ENCODE measurements around the gene NFATC2. TPM values are rescaled to one million over a fixed set of nuclear protein-coding genes. Genes with fewer than 3 reads are reported as not detected.

NFATC2 gene
- total RNA-seq, 4 donors from 2014 or later, result 5.3 to 22.5 (median 11.5) TPM

DNA sequence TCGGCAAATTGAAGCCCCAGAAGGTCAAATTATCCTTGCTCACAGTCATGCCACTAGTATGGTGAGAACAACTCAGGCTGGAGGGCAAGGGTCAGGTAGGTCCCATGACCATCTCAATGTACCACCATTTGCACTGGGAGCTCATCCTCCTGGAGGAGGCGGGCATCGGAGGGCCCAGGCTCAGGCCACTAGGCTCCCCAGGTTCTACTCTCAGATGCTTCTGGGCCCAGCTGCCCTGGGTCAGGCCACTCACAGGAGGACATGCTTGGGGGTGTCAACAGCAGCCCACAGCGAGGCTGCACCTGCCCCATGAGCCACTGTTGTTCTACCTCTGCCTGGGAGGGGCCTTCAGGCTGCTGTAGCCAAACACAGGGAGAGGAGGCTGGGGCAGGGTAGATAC is 39.1 kb downstream of the NFATC2 start:
- Histone ChIP-seq H3K27me3 (no peaks in the 10 kb centered on the region), H3K27ac (no peak overlapping the region), H3K9me3 (no peaks in the 10 kb centered on the region), H3K4me3 (no peak overlapping the region), H3K4me1 (no peaks in the 10 kb centered on the region), H3K36me3 (no peaks in the 10 kb centered on the region)
- DNase-seq, result no peak
- intact Hi-C loops (cut with DNase I; ENCODE audit: low total_unique reads), result no loop called here
- WGBS, 2 donors (ENCODE audit: low coverage in 1 of 2), result 89% methylated on average over 4 of the region's 4 CpGs; no CpG with 5 or more reads in 1 of the 2 donors
- in situ Hi-C loops (cut with MboI; ENCODE audit: low pct_ligation_motif_present in 1 of 4, low pct_unique_long_range_greater_than_20kb in 1 of 4, low sequenced_read_pairs in 3 of 4), result no loop called here
- TF ChIP-seq EP300 (IDR thresholded peaks at IDR 0.05; ENCODE audit: low read depth), result no peak
- no peak for TF ChIP-seq POLR2A (IDR thresholded peaks at IDR 0.05)
- TF ChIP-seq, protein P1, sequence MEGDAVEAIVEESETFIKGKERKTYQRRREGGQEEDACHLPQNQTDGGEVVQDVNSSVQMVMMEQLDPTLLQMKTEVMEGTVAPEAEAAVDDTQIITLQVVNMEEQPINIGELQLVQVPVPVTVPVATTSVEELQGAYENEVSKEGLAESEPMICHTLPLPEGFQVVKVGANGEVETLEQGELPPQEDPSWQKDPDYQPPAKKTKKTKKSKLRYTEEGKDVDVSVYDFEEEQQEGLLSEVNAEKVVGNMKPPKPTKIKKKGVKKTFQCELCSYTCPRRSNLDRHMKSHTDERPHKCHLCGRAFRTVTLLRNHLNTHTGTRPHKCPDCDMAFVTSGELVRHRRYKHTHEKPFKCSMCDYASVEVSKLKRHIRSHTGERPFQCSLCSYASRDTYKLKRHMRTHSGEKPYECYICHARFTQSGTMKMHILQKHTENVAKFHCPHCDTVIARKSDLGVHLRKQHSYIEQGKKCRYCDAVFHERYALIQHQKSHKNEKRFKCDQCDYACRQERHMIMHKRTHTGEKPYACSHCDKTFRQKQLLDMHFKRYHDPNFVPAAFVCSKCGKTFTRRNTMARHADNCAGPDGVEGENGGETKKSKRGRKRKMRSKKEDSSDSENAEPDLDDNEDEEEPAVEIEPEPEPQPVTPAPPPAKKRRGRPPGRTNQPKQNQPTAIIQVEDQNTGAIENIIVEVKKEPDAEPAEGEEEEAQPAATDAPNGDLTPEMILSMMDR (IDR thresholded peaks at IDR 0.05), result no peak
- TF ChIP-seq POLR2AphosphoS5 (IDR thresholded peaks at IDR 0.05), result no peak

DNA sequence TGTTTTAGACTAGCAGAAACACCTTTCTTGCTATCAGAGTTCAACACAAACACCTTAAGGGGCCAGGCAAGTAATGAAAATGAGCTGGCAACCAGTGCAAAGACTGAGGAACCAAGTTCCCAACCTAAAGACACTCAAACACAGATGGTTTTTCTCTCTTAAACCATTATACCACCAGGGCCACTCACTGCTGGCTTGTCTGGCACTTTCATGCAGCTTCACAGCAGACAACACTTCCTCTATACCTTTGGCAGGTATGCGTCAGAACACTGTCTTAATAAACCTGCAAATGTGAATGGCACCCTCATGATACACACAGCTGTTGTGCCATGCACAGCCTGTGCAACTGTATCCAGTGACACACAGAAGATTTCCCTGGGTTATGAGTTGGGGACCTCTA is 41.6 kb downstream of the NFATC2 start:
- Histone ChIP-seq H3K9me3 (no peaks in the 10 kb centered on the region), H3K27me3 (no peaks in the 10 kb centered on the region), H3K27ac (no peak overlapping the region), H3K4me1 (peaks cover 0 to 11% (median 0%) of the 10 kb centered on the region in 4 donors), H3K4me3 (no peak overlapping the region), H3K36me3 (no peaks in the 10 kb centered on the region)
- intact Hi-C loops (cut with DNase I; ENCODE audit: low total_unique reads) (loop anchor here (1.0 kb wide), 1 partner anchor 32 kb away; no protein-coding TSS in a partner anchor), in situ Hi-C loops (cut with MboI; ENCODE audit: low pct_ligation_motif_present in 1 of 4, low pct_unique_long_range_greater_than_20kb in 1 of 4, low sequenced_read_pairs in 3 of 4) (no loop called here)
- no peak for DNase-seq
- TF ChIP-seq EP300 (IDR thresholded peaks at IDR 0.05; ENCODE audit: low read depth) (no peak), POLR2A (IDR thresholded peaks at IDR 0.05) (no peak), POLR2AphosphoS5 (IDR thresholded peaks at IDR 0.05) (no peak)
- TF ChIP-seq, protein P1 (IDR thresholded peaks at IDR 0.05), result no peak
- WGBS, 2 donors (ENCODE audit: low coverage in 1 of 2), result 84% methylated on average over 1 of the region's 1 CpG; no CpG with 5 or more reads in 1 of the 2 donors

DNA sequence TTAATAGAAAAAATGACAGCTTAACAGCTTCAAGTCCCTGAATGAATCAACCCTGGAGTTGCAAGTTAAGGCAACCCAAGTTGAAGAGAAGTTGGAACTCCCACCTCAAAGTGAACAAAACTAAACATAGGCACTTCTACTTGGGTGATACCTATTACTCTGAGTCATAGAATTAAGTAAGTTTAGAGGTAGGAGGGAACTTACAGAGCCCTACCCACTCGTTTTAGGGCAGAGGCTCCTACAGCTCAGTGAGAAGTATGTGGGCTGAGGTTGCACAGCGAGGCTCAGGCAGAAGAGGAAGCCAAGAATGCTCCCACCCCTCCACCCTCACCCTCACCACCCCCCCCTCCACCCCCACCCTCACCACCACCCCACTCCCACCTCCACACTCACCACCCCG is 42.2 kb downstream of the NFATC2 start:
- no peaks in the 10 kb centered on the region for H3K36me3 ChIP-seq

DNA sequence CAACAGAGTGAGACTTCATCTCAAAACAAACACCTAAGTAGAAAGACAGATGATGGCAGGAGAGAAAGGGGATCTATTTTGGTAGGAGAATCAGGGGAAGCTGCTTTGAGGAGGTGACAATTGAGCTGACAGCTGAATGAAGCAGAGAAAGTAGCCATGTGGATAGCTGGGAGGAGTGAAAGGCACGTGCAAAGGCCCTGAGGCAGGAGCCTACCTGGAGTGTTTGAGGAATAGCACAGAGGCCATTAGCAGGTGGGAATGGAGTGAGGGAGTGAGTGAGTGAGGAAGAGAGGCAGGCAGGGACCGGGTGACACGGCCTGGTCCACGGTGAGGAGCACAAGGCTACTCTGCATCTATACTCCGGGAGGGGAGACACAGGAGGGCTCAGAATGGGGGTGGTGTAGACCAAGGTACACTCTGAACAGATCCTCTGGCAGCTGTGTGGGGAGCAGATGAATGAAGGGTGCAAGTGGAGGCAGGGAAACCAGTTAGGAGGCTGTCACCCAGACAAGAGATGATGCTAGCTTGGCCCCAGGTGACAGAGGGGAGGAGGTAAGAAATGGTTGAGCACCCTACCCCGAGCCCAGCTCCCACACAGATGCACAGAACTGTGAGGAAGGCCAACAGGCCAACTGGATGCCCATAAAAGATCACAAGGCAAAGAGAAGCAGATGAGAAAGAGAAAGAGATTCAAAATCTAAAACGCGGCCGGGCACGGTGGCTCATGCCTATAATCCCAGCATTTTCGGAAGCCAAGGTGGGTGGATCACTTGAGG is 43.6 kb downstream of the NFATC2 start:
- H3K27ac ChIP-seq, result no peak overlapping the region
- in situ Hi-C loops (cut with MboI; ENCODE audit: low pct_ligation_motif_present in 1 of 4, low pct_unique_long_range_greater_than_20kb in 1 of 4, low sequenced_read_pairs in 3 of 4), result no loop called here
- no peak for DNase-seq

More for the DNA sequence above, 42.2 kb downstream of the NFATC2 start:
- in situ Hi-C loops (cut with MboI; ENCODE audit: low pct_ligation_motif_present in 1 of 4, low pct_unique_long_range_greater_than_20kb in 1 of 4, low sequenced_read_pairs in 3 of 4) (no loop called here), intact Hi-C loops (cut with DNase I; ENCODE audit: low total_unique reads) (loop anchor here (1.0 kb wide), 1 partner anchor 31 kb away; no protein-coding TSS in a partner anchor)
- TF ChIP-seq POLR2AphosphoS5 (IDR thresholded peaks at IDR 0.05) (no peak), EP300 (IDR thresholded peaks at IDR 0.05; ENCODE audit: low read depth) (no peak), POLR2A (IDR thresholded peaks at IDR 0.05) (no peak)
- TF ChIP-seq, protein P1 (IDR thresholded peaks at IDR 0.05), result no peak
- Histone ChIP-seq H3K27ac (no peak overlapping the region), H3K4me1 (peaks cover 0 to 11% (median 0%) of the 10 kb centered on the region in 4 donors), H3K9me3 (no peaks in the 10 kb centered on the region), H3K4me3 (no peak overlapping the region), H3K27me3 (no peaks in the 10 kb centered on the region)
- no peak for DNase-seq
- WGBS, 2 donors (ENCODE audit: low coverage in 1 of 2), result 70% methylated on average over 2 of the region's 3 CpGs; no CpG with 5 or more reads in 1 of the 2 donors

More for the DNA sequence above, 43.6 kb downstream of the NFATC2 start:
- TF ChIP-seq, protein P1 (IDR thresholded peaks at IDR 0.05), result no peak
- no peak for TF ChIP-seq POLR2A (IDR thresholded peaks at IDR 0.05)
- H3K27me3 ChIP-seq, result no peaks in the 10 kb centered on the region
- intact Hi-C loops (cut with DNase I; ENCODE audit: low total_unique reads), result no loop called here
- H3K4me3 ChIP-seq, result no peak overlapping the region
- no peaks in the 10 kb centered on the region for H3K9me3 ChIP-seq
- H3K4me1 ChIP-seq, result peaks cover 0 to 15% (median 0%) of the 10 kb centered on the region in 4 donors
- WGBS, 2 donors (ENCODE audit: low coverage in 1 of 2), result 91 to 96% methylated on average over 4 to 11 of the region's 11 CpGs
- no peaks in the 10 kb centered on the region for H3K36me3 ChIP-seq
